RCC 7860 (cell line): ENCODE data around the gene GNG2.

Experiments
- DNase-seq: peaks from one replicate; pipeline ENCODE4 v3.0.0-alpha.2; 2015; ENCODE audit warnings: low spot score
- FAIRE-seq: peaks from 2 replicates; lab custom pipeline; 2012; peaks lifted over from hg19 to GRCh38; lab: Jason Lieb, UNC

GNG2 gene

GRCh38 chr14:51855234-51855633 lies 5.2 kb upstream of the GNG2 start:
- DNase-seq (no peak), FAIRE-seq (no peak)

GRCh38 chr14:51856792-51857296 lies 3.6 kb upstream of the GNG2 start:
- no peak for FAIRE-seq
- no peak for DNase-seq

- no peak for FAIRE-seq
- DNase-seq: no peak
Measured at GRCh38 chr14:51859131-51859530, 1.3 kb upstream of the GNG2 start.

GRCh38 chr14:51860825-51861499 lies 550 bp downstream of the GNG2 start:
- no peak for DNase-seq
- no peak for FAIRE-seq

- FAIRE-seq (no peak), DNase-seq (no peak)
Measured at GRCh38 chr14:51862176-51862796, 1.9 kb downstream of the GNG2 start.

GRCh38 chr14:51862860-51863259 lies 2.4 kb downstream of the GNG2 start:
- DNase-seq: no peak
- FAIRE-seq: no peak

- DNase-seq: no peak
- FAIRE-seq: no peak
Measured at GRCh38 chr14:51865953-51866747, 5.7 kb downstream of the GNG2 start.

- DNase-seq: no peak
- FAIRE-seq: no peak
Measured at GRCh38 chr14:51867741-51868140, 7.3 kb downstream of the GNG2 start.

GRCh38 chr14:51868405-51868804 lies 8.0 kb downstream of the GNG2 start:
- FAIRE-seq (no peak), DNase-seq (no peak)

GRCh38 chr14:51869411-51870100 lies 9.1 kb downstream of the GNG2 start:
- no peak for FAIRE-seq
- no peak for DNase-seq

GRCh38 chr14:51870606-51871005 lies 10.2 kb downstream of the GNG2 start:
- FAIRE-seq (no peak), DNase-seq (no peak)

- FAIRE-seq (no peak), DNase-seq (no peak)
Measured at GRCh38 chr14:51871846-51872245, 11.4 kb downstream of the GNG2 start.

GRCh38 chr14:51872396-51872795 lies 12.0 kb downstream of the GNG2 start:
- DNase-seq: no peak
- FAIRE-seq: no peak

GRCh38 chr14:51873221-51873893 lies 12.9 kb downstream of the GNG2 start:
- DNase-seq: peak; percentile 28
- no peak for FAIRE-seq

- no peak for FAIRE-seq
- no peak for DNase-seq
Measured at GRCh38 chr14:51877810-51878209, 17.4 kb downstream of the GNG2 start.

- FAIRE-seq (no peak), DNase-seq (no peak)
Measured at GRCh38 chr14:51879170-51879569, 18.8 kb downstream of the GNG2 start.

GRCh38 chr14:51880835-51881580 lies 20.6 kb downstream of the GNG2 start:
- DNase-seq (no peak), FAIRE-seq (no peak)

- DNase-seq (no peak), FAIRE-seq (no peak)
Measured at GRCh38 chr14:51881636-51882035, 21.2 kb downstream of the GNG2 start.

GRCh38 chr14:51883232-51883631 lies 22.8 kb downstream of the GNG2 start:
- no peak for DNase-seq
- no peak for FAIRE-seq
